Activated naive CD8-positive, alpha-beta T cell treated with anti-CD3 and anti-CD28 coated beads, Interleukin-2, amount 10 ng/mL, durations not matched to agents 7 days and 5 days (primary cell): ENCODE data around the gene KRTAP12-3. TPM values are rescaled to one million over a fixed set of nuclear protein-coding genes. Genes with fewer than 3 reads are reported as not detected.
"Not testable (repeated sequence)": the region's sequence is repeated elsewhere in the genome, so short reads cannot be mapped to it uniquely, and the experiment has no call there.

ENCODE experiments used
- ATAC-seq: fragments of 150-1000 bp; cut with Tn5 transposase; one replicate; pipeline ENCODE4 v1.10.0; 2021; ENCODE audit warnings: low read depth, moderate library complexity
- POLR2A ChIA-PET: fragments of 350-600 bp; sonication (Branson Sonifier 250); formaldehyde crosslinking; loops from one replicate; lab custom pipeline; 2021; ENCODE audit warnings: antibody characterized with exemption; lab: Charles Lee
- DNase-seq: peaks from one replicate; pipeline ENCODE4 v3.0.0; 2021
- H3K27ac Mint-ChIP-seq: one replicate; pipeline ENCODE4 v1.8.0; 2022; ENCODE audit warnings: mild to moderate bottlenecking, mixed read lengths
- H3K27me3 Mint-ChIP-seq: one replicate; pipeline ENCODE4 v1.8.0; 2022; ENCODE audit warnings: mild to moderate bottlenecking, moderate library complexity, mixed read lengths
- H3K36me3 Mint-ChIP-seq: one replicate; pipeline ENCODE4 v1.8.0; 2021; ENCODE audit warnings: mild to moderate bottlenecking, mixed read lengths
- H3K4me1 Mint-ChIP-seq: one replicate; pipeline ENCODE4 v1.8.0; 2021; ENCODE audit warnings: mixed read lengths
- H3K4me3 Mint-ChIP-seq: one replicate; pipeline ENCODE4 v1.8.0; 2022; ENCODE audit warnings: mild to moderate bottlenecking, moderate library complexity, mixed read lengths
- H3K9me3 Mint-ChIP-seq: one replicate; pipeline ENCODE4 v1.8.0; 2021; ENCODE audit warnings: mixed read lengths
- total RNA-seq, 2 experiments: library from RNA; stranded (reverse); gene quantifications; one replicate each; pipeline ENCODE4 v1.2.3, GENCODE V29; 2021

The KRTAP12-3 gene, protein sequence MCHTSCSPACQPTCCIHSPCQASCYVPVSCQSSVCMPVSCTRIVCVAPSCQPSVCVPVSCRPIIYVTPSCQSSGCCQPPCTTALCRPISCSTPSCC
- not detected for total RNA-seq

DNA sequence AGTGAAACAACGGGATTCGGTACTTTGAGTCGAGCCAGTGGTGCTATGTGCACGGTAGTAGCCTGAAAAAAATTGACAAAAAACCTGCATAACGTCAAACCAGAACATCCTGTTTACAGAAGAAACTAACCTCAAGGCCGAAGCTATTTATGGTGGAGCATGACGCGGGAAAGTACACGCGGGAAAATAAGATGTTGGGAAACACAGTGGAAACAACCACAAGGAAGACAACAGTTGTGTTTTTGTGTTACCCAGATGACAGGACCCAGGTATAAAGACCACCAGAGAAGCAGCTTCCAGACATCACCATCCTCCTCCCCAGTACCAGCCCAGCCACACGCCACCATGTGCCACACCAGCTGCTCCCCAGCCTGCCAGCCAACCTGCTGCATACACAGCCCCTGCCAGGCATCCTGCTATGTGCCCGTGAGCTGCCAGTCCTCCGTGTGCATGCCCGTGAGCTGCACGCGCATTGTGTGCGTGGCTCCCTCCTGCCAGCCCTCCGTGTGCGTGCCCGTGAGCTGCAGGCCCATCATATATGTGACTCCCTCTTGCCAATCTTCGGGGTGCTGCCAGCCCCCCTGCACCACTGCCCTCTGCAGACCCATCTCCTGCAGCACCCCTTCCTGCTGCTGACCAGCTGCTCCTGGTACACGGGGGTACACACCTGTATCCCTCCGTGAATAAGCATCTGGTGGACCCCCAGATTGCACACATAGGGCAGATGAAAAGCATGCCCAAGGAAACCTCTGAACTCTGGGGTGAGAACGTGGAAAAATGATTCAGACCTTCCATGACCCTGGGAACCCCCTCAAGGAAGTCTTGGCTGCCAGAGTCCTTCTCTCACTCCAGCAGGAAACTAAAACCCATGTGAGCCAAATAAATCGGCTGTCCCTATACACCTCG lies at the start of gene KRTAP12-3:
Gene KRTAP12-3 (plus strand): TSS at position 298 of the 906 bp plus-strand sequence. CDS start 48 bp downstream, at position 346.
- peaks cover 6% of the 10 kb centered on the region for H3K27me3 Mint-ChIP-seq
- H3K9me3 Mint-ChIP-seq = peaks cover 51% of the 10 kb centered on the region
- peaks cover 38% of the 10 kb centered on the region for H3K4me1 Mint-ChIP-seq
- H3K27ac Mint-ChIP-seq = peak within 1 kb of the TSS; percentile 90
- peak; percentile 52 for DNase-seq
- peak within 1 kb of the TSS; percentile 65 for H3K4me3 Mint-ChIP-seq
- POLR2A ChIA-PET = interaction anchor here (0.8 to 1.4 kb wide), 6 partner anchors 13 to 304 kb away, joined by 3 to 8 read pairs (median 4); partner anchors contain the start of genes PTTG1IP and TRPM2
- ATAC-seq = peak; percentile 73
- H3K36me3 Mint-ChIP-seq = peaks cover 55% of the 10 kb centered on the region

DNA sequence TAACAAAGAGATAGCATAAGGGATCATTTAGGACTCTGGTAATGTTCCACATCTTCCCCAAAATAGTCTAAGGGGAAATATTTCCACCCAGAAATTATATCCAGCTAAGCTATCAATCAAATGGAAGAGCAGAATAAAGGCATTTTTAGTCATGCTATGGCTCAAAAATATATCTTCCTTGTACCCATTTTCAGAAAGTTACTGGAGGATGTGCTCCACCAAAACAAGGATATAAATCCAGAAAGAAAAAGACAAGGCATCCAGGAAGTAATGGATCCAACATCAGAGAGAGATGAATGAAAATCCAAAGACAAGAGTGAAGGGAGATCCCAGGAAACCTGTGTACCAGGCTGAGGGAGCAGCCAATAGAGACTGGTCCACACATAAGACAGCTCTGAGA lies 48.5 kb upstream of the KRTAP12-3 start:
- peaks cover 23% of the 10 kb centered on the region for H3K9me3 Mint-ChIP-seq
- no peak overlapping the region for H3K4me3 Mint-ChIP-seq
- POLR2A ChIA-PET = no interaction called here
- H3K36me3 Mint-ChIP-seq = peaks cover 2% of the 10 kb centered on the region
- no peak for ATAC-seq
- H3K27ac Mint-ChIP-seq = no peak overlapping the region
- no peak for DNase-seq
- peaks cover 13% of the 10 kb centered on the region for H3K27me3 Mint-ChIP-seq
- H3K4me1 Mint-ChIP-seq = no peaks in the 10 kb centered on the region

DNA sequence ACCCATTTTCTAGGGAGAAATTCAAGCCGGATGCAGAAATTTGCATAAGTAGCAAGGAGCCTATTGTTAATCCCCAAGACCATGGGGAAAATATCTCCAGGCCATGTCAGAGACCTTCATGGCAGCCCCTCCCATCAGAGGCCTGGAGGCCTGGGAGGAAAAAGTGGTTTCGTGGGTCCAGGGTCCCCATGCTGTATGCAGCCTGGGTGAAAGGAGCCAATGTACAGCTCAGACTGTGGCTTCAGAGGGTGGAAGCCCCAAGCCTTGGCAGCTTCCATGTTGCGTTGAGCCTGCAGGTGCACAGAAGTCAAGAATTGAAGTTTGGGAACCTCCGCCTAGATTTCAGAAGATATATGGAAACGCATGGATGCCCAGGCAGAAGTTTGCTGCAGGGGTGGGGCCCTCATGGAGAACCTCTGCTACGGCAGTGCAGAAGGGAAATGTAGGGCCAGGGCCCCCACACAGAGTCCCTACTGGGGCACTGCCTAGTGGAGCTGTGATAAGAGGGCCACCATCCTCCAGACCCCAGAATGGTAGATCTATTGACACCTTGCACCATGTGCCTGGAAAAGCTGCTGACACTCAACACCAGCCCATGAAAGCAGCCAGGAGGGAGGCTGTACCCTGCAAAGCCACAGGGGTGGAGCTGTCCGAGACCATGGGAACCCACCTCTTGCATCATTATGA lies 47.4 kb upstream of the KRTAP12-3 start:
- H3K27ac Mint-ChIP-seq, DNase-seq, POLR2A ChIA-PET: not testable (repeated sequence)

DNA sequence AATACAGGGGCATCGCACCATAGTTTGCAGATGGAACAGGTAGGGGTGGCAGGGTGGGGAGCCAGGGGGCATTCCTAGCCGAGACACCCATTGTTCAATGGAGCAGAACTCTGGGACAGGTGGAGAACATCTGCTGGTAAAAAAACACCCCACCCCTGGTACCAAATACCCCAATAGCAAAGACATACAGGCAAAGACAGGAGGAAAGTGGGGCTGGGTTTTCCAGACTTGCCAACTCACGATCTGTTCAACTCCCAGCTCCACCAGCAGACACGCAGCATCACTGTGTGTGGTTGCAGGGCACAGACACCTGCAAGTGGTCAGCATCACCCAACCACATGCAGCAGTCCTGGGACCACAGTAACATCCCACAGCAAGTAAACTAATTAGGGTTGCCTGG lies 46.2 kb upstream of the KRTAP12-3 start:
- POLR2A ChIA-PET = no interaction called here
- Mint-ChIP-seq H3K27me3 (peaks cover 7% of the 10 kb centered on the region), H3K27ac (no peak overlapping the region), H3K9me3 (peaks cover 18% of the 10 kb centered on the region), H3K36me3 (peaks cover 2% of the 10 kb centered on the region), H3K4me1 (peaks cover 4% of the 10 kb centered on the region), H3K4me3 (no peak overlapping the region)
- DNase-seq (no peak), ATAC-seq (no peak)

More for the DNA sequence above, 47.4 kb upstream of the KRTAP12-3 start:
- not testable (repeated sequence) for H3K4me3 Mint-ChIP-seq, H3K36me3 Mint-ChIP-seq, H3K27me3 Mint-ChIP-seq, H3K4me1 Mint-ChIP-seq, ATAC-seq
- peaks cover 22% of the 10 kb centered on the region for H3K9me3 Mint-ChIP-seq

DNA sequence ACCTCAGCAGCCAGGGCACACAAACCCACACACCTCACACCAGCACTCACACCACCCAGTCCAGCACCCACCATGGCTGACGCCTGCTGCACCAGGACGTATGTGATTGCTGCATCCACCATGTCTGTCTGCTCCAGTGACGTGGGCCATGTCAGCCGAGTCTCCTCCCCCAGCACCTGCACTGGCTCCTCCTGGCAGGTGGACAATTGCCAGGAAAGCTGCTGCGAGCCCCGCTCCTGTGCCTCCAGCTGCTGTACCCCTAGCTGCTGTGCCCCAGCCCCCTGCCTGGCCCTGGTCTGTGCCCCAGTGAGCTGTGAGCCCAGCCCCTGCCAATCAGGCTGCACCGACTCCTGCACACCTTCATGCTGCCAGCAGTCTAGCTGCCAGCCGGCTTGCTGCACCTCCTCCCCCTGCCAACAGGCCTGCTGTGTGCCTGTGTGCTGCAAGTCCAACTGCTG lies 45.7 kb upstream of the KRTAP12-3 start, which contains the start of gene KRTAP10-8:
Gene KRTAP10-8 (plus strand): TSS at position 51 of the 458 bp plus-strand sequence. CDS start 22 bp downstream, at position 73.
- H3K9me3 Mint-ChIP-seq = peaks cover 16% of the 10 kb centered on the region
- POLR2A ChIA-PET = no interaction called here
- ATAC-seq (no peak), DNase-seq (no peak)
- peaks cover 4% of the 10 kb centered on the region for H3K4me1 Mint-ChIP-seq
- H3K27ac Mint-ChIP-seq = no peak within 1 kb of the TSS
- peaks cover 2% of the 10 kb centered on the region for H3K36me3 Mint-ChIP-seq
- no peak within 1 kb of the TSS for H3K4me3 Mint-ChIP-seq
- H3K27me3 Mint-ChIP-seq = peaks cover 7% of the 10 kb centered on the region

DNA sequence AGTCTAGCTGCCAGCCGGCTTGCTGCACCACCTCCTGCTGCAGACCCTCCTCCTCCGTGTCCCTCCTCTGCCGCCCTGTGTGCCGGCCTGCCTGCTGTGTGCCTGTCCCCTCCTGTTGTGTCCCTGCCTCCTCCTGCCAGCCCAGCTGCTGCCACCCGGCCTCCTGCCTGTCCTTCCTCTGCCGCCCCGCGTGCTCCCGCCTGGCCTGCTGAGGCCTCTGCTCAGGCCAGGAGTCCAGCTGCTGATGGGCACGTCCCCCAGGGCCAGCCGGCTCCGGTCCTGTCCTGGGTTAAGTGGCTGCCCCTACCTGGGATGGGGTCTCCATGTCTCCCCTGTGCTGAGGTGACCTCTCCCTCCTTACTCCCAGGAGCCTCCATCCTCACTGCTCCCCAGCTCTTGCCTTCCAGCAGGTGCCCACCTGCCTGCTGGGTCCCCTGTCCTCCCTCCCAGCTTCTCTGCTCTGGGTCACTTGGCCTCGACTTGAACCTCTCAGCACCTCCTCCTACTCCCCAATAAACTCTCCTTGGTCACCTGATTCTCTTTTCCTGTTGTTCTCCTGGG lies 45.0 kb upstream of the KRTAP12-3 start:
- no peak for ATAC-seq
- peaks cover 7% of the 10 kb centered on the region for H3K27me3 Mint-ChIP-seq
- no peak for DNase-seq
- H3K9me3 Mint-ChIP-seq = peaks cover 15% of the 10 kb centered on the region
- peaks cover 3% of the 10 kb centered on the region for H3K36me3 Mint-ChIP-seq
- no peak overlapping the region for H3K27ac Mint-ChIP-seq
- POLR2A ChIA-PET = no interaction called here
- H3K4me3 Mint-ChIP-seq = no peak overlapping the region
- H3K4me1 Mint-ChIP-seq = peaks cover 4% of the 10 kb centered on the region

DNA sequence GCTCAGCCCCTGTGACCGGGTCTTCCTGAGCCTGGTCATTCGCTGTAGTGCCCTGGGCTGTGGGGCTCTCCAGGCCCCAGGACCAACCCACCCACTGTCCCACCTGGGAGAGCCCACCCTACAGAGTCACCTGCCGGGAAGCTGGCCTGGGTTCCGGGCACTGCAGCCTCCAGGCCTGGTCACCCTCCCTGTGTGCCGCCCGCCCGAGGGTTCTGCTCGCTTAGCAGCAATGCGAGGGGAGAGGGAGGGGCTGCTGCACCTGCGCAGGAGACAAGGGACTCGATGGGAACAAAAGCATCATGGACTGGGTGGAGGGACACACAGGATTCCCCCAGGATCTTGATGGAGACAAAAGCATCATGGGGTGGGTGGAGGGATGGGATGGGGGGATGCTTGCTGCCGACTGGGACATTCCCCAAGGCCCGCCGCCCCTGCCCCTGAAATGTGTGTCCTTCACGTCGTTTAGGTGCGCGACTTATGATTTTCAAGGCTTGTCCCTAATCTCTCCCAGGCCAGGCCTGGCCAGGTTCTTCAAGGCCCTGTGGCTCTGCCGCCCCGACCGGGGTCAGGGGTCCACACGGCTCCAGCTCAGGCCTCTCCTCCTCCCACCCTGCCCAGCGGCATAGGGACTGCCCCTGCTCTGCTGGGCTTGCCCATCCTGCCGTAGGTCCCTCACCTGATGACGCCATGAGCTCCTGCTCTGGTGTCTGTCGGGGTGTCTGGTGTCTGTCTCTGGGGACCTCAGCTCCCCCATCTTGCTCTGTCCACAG lies 44.2 kb upstream of the KRTAP12-3 start:
- no peak for DNase-seq
- Mint-ChIP-seq H3K27me3 (peaks cover 7% of the 10 kb centered on the region), H3K36me3 (peaks cover 6% of the 10 kb centered on the region), H3K9me3 (peaks cover 15% of the 10 kb centered on the region), H3K27ac (no peak overlapping the region), H3K4me1 (peaks cover 9% of the 10 kb centered on the region), H3K4me3 (no peak overlapping the region)
- POLR2A ChIA-PET = no interaction called here
- ATAC-seq = no peak

DNA sequence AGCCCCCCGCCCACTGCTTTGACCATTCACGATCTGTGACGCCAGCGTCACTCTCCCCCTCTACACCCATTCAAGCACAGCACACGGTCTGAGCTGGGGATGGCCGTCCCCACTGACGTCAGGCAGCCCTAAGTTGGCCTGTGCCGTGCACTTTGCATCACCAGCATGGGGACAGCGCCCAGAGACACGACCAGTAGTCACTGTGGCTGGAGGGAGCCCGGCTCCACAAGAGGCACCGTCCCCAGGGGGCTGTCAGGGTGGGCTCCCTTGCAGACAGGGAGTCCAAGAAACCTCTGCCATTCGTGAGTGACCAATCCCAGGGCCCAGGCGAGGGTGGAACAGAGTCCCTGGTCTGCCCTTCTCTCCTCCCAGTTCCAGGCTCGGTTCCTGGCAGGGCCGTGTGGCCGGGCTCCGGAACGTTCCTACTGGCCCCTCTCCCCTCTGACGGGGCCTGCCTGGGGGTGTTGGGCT lies 43.5 kb upstream of the KRTAP12-3 start:
- POLR2A ChIA-PET = no interaction called here
- ATAC-seq = no peak
- peaks cover 15% of the 10 kb centered on the region for H3K4me1 Mint-ChIP-seq
- peaks cover 8% of the 10 kb centered on the region for H3K36me3 Mint-ChIP-seq
- no peak overlapping the region for H3K27ac Mint-ChIP-seq
- H3K27me3 Mint-ChIP-seq = peaks cover 2% of the 10 kb centered on the region
- H3K4me3 Mint-ChIP-seq = no peak overlapping the region
- DNase-seq = no peak
- H3K9me3 Mint-ChIP-seq = peaks cover 15% of the 10 kb centered on the region

DNA sequence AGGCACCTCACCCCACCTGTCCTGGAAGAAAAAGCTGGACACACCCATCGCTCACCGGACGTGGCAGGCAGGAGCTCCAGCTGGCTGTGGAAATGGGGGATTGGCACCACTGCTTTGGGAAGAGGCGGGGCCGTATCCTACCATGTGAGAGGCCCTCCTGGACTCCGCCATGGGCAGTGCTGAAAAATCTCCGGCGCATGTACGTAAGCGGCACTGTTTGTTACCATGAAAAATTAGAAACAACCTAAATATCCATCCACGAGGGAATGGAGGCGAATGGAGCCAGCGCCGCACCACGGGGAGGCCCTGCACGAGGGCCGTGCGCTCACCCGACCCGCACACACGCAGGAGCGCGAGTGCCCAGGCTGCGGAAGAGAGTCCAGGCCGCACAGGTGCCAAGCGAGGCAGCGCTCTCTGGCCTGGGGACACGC lies 42.8 kb upstream of the KRTAP12-3 start:
- no peak for ATAC-seq
- H3K36me3 Mint-ChIP-seq = peaks cover 16% of the 10 kb centered on the region
- peaks cover 17% of the 10 kb centered on the region for H3K9me3 Mint-ChIP-seq
- no peak for DNase-seq
- no peaks in the 10 kb centered on the region for H3K27me3 Mint-ChIP-seq
- POLR2A ChIA-PET = no interaction called here
- H3K4me1 Mint-ChIP-seq = peaks cover 21% of the 10 kb centered on the region
- H3K27ac Mint-ChIP-seq = no peak overlapping the region
- no peak overlapping the region for H3K4me3 Mint-ChIP-seq

DNA sequence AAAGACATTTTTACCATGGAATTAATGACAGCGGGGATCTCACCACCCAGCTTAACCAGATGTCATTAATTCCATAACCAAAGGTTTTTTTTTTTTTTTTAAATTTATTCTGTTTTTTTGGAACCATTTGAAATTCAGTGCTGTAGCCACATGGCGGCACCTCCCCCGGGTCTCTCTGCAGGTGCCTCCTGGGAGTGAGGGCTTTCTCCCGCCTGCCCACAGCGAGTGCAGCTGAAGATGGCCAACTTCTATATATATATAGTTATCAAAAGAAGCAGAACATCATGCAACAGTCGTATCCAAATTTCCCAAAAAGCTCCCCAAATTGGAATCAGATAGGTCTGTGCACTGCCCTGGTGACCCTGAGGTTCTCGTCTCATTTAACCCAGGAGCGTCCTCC lies 42.3 kb upstream of the KRTAP12-3 start:
- DNase-seq (no peak), ATAC-seq (no peak)
- Mint-ChIP-seq H3K36me3 (peaks cover 19% of the 10 kb centered on the region), H3K4me3 (no peak overlapping the region), H3K27me3 (no peaks in the 10 kb centered on the region), H3K4me1 (peaks cover 21% of the 10 kb centered on the region), H3K9me3 (peaks cover 19% of the 10 kb centered on the region), H3K27ac (no peak overlapping the region)
- POLR2A ChIA-PET = no interaction called here

DNA sequence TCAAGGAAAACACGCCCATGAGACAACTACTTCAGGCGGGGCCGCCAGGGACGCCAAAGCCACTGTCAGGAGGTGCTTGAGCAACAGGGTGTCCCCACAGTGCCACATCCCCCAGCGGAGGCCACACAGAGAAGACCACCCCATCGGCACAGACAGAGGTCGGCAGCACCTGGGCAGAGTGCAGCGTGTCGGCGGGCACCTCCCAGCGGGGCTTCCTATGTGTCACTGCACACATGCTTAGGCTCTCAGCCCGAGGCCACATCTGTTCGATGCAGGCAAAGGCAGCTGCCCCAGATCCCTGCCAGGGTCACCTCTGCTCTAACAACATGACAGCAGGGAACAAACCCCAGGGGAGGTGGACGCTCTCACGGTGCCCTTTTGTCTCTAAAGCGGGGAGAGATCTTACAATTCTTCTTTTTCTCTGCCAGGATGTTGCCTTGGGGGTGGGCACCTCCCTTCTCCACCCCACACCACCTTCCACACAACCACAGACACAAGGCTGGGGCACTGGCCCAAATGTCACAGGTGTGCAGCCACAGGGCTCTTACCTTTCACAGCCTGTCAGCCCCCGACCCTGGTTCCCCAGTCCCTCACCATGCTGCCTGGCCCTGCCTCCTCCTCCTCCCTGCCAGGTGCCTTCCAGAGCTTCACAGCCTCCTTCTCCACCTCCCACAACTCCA lies 41.7 kb upstream of the KRTAP12-3 start:
- no peak for ATAC-seq
- Mint-ChIP-seq H3K4me1 (peaks cover 21% of the 10 kb centered on the region), H3K4me3 (no peak overlapping the region), H3K27ac (peak overlapping the region; percentile 9), H3K27me3 (no peaks in the 10 kb centered on the region), H3K36me3 (peaks cover 23% of the 10 kb centered on the region), H3K9me3 (peaks cover 24% of the 10 kb centered on the region)
- POLR2A ChIA-PET = no interaction called here
- no peak for DNase-seq

DNA sequence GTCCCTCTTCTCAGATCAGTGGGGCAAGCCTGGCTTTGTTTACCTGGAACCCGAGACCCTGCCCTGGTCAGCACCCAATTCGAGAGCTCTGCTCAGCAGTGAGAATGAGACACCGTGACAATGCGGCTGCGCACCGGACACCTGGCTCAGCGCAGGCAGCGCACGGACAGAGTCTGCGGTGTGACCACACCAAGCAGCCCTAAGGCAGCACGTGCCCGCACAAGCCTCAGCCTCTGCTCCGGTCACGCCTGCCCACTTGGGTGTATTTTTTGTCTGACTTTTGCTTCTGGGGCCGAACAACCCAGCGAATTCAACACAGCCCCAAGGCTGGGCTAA lies 41.2 kb upstream of the KRTAP12-3 start:
- Mint-ChIP-seq H3K27me3 (no peaks in the 10 kb centered on the region), H3K36me3 (peaks cover 23% of the 10 kb centered on the region), H3K9me3 (peaks cover 21% of the 10 kb centered on the region), H3K4me3 (no peak overlapping the region), H3K27ac (peak overlapping the region; percentile 9), H3K4me1 (peaks cover 21% of the 10 kb centered on the region)
- DNase-seq (no peak), ATAC-seq (no peak)
- POLR2A ChIA-PET = no interaction called here
